GM12891 (cell line): ENCODE results near the gene SPATA13.

Experiments used
- DNase-seq: peaks from one replicate; pipeline ENCODE4 v3.0.0; 2011; ENCODE audit warnings: low spot score; ENCODE audit not compliant: insufficient read length
- FAIRE-seq: peaks from 2 replicates; lab custom pipeline; 2011; peaks lifted over from hg19 to GRCh38; lab: Jason Lieb, UNC
- PAX5 ChIP-seq: IDR thresholded peaks from 2 replicates; pipeline ENCODE4 v1.6.1; 2011; ENCODE audit warnings: low read length, moderate library complexity, mild to moderate bottlenecking; ENCODE audit not compliant: insufficient read depth, severe bottlenecking
- POLR2A ChIP-seq: IDR thresholded peaks from 2 replicates; pipeline ENCODE4 v1.6.1; 2011; ENCODE audit warnings: low read depth, low read length, control low read depth
- POLR2AphosphoS5 ChIP-seq: IDR thresholded peaks from 2 replicates; pipeline ENCODE4 v1.6.1; 2011; ENCODE audit warnings: low read depth, low read length, control low read depth
- POU2F2 ChIP-seq: IDR thresholded peaks from 2 replicates; pipeline ENCODE4 v1.6.1; 2011; ENCODE audit warnings: low read depth, mild to moderate bottlenecking, control low read depth, low read length, moderate library complexity
- SPI1 ChIP-seq: IDR thresholded peaks from 2 replicates; pipeline ENCODE4 v1.6.1; 2011; ENCODE audit warnings: low read depth, low read length, control low read depth
- TAF1 ChIP-seq: IDR thresholded peaks from 2 replicates; pipeline ENCODE4 v1.6.1; 2011; ENCODE audit warnings: low read depth, low read length, control low read depth

SPATA13 gene

GRCh38 chr13:24277761-24278160 lies 117.2 kb downstream of the SPATA13 start:
- TF ChIP-seq PAX5 (no peak), TAF1 (no peak), POU2F2 (no peak), POLR2A (no peak), SPI1 (no peak), POLR2AphosphoS5 (no peak)
- no peak for DNase-seq
- peak; percentile 56 for FAIRE-seq

- TF ChIP-seq PAX5 (no peak), POLR2AphosphoS5 (no peak), POU2F2 (no peak), POLR2A (no peak), TAF1 (no peak), SPI1 (no peak)
- FAIRE-seq (no peak), DNase-seq (no peak)
Measured at GRCh38 chr13:24279327-24280110, 119.0 kb downstream of the SPATA13 start.

DNA sequence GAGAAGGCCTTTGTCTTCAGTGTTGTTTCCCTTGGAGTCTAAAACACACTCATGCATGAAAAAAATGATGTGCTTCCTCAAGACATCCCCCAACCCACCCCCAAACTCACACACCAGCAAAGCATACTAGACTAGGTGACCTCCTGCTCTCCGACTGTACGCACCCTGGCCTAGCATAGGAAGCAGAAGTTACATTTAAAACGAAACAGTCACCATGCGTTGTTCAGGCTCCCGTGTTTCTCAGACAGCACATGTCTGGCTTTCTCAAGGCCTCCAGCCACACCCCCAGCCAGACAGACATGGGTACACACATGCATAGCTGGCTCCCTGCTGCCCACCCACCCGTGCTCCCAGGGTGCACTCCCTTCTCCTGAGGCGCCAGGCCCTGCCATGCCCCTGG lies 120.2 kb downstream of the SPATA13 start:
- TF ChIP-seq POLR2AphosphoS5, result no peak
- TF ChIP-seq POLR2A, result no peak
- no peak for TF ChIP-seq TAF1
- TF ChIP-seq POU2F2, result no peak
- no peak for TF ChIP-seq SPI1
- no peak for TF ChIP-seq PAX5
- DNase-seq (peak; percentile 46), FAIRE-seq (peak; percentile 82)

DNA sequence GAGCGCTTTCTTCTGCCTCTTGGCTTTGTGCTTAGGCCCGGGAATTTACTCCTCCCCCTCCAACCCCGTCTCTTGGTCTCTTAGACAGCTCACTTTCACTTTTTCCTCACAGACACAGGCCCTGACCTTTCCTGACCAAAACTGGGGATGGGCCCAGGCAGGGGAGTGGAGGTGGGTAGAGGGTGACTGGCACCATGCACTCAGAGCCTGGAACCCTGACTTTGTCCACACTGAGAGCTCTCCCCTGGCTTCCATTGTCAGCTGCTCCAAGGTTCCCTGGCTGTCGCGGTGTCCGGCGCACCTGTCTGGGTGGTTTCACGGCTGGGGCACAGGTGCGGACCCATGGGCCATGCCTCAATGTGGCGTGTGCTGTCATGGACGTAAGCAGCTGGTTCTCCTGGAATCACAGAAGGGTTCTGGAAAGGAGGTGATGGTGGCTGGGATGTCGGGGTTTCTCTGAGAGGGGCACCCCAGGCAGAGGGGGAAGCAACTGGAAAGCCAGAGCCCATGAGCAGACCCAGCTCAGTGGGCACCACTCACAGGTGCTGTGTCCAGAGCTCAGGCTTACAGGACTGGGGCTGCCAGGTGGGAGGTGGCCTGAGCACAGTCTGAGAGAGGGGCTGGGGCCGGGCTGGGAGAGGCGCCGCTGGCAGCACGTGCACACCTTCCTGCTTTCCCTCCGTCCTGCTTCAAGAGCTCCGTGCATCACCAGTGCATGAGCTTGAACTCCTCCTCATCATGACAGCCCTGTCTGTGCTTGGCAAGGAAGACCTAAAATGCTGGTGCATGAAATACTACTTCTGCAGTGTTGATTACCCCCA lies 120.9 kb downstream of the SPATA13 start:
- FAIRE-seq, result no peak
- no peak for TF ChIP-seq SPI1
- no peak for TF ChIP-seq TAF1
- TF ChIP-seq POLR2AphosphoS5, result no peak
- no peak for TF ChIP-seq POU2F2
- no peak for TF ChIP-seq PAX5
- TF ChIP-seq POLR2A, result no peak
- no peak for DNase-seq

- DNase-seq (no peak), FAIRE-seq (no peak)
- TF ChIP-seq TAF1, result no peak
- TF ChIP-seq POLR2A, result no peak
- no peak for TF ChIP-seq POU2F2
- TF ChIP-seq SPI1, result no peak
- TF ChIP-seq POLR2AphosphoS5, result no peak
- no peak for TF ChIP-seq PAX5
Measured at GRCh38 chr13:24282256-24282655, 121.7 kb downstream of the SPATA13 start.

GRCh38 chr13:24284889-24285565 lies 124.5 kb downstream of the SPATA13 start:
- TF ChIP-seq PAX5, result no peak
- FAIRE-seq (no peak), DNase-seq (no peak)

DNA sequence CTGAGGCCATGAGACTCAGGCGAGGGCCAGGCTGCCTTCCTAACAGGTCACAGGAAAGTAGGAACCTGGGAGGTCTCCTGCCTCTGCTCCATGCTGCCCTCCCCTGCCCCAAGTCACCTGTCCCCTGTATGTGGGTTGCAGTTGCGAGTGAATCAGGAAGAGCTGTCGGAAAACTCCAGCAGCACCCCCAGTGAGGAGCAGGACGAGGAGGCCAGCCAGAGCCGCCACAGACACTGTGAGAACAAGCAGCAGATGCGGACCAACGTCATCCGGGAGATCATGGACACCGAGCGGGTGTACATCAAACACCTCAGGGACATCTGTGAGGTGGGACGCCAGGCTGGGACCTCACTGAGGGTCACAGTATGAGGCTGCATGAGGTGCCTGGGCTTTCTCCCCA lies 126.1 kb downstream of the SPATA13 start:
- no peak for TF ChIP-seq PAX5
- TF ChIP-seq SPI1, result no peak
- no peak for TF ChIP-seq POU2F2
- TF ChIP-seq POLR2A, result no peak
- TF ChIP-seq TAF1, result no peak
- FAIRE-seq (no peak), DNase-seq (no peak)

- DNase-seq (no peak), FAIRE-seq (no peak)
- TF ChIP-seq POU2F2 (no peak), POLR2A (no peak), TAF1 (no peak), SPI1 (no peak), POLR2AphosphoS5 (no peak)
Measured at GRCh38 chr13:24287748-24288287, 127.3 kb downstream of the SPATA13 start.

- no peak for DNase-seq
- no peak for TF ChIP-seq POLR2A
- no peak for TF ChIP-seq POLR2AphosphoS5
- TF ChIP-seq SPI1, result no peak
- no peak for TF ChIP-seq POU2F2
- TF ChIP-seq PAX5, result no peak
- no peak for TF ChIP-seq TAF1
- no peak for FAIRE-seq
Measured at GRCh38 chr13:24288870-24289269, 128.3 kb downstream of the SPATA13 start.
